OCI-LY1 (cell line): Measurements from ENCODE around the gene WDR35.
"Not testable (repeated sequence)": the region's sequence is repeated elsewhere in the genome, so short reads cannot be mapped to it uniquely, and the experiment has no call there.

Experiments
- CTCF ChIP-seq: fragments of 200-600 bp; sonication (generic), shearing (Covaris generic); IDR thresholded peaks from 2 replicates; pipeline ENCODE4 v1.5.1; 2017; ENCODE audit warnings: mild to moderate bottlenecking, antibody characterized with exemption, low read length, moderate library complexity, mixed read lengths
- EZH2 ChIP-seq: fragments of 200-600 bp; sonication (generic), shearing (Covaris generic); IDR thresholded peaks from 2 replicates; pipeline ENCODE4 v1.8.0; 2017; ENCODE audit warnings: borderline replicate concordance, mixed run types, mild to moderate bottlenecking, antibody characterized with exemption, low read length, moderate library complexity, mixed read lengths

DNA sequence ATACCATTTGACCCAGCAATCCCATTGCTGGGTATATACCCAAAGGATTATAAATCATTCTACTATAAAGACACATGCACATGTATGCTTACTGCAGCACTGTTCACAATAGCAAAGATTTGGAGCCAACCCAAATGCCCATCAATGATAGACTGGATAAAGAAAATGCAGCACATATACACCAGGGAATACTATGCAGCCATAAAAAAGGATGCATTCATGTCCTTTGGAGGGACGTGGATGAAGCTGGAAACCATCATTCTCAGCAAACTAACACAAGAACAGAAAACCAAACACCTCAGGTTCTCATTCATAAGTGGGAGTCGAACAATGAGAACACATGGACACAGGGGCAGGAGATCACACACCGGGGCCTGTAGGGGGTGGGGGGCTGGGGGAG is 67.7 kb downstream of the WDR35 start:
- TF ChIP-seq CTCF, EZH2: not testable (repeated sequence)
